GM23248 (cell line): ENCODE data around the gene LTBP4.

Source experiments
- EZH2 ChIP-seq: fragments of 200-600 bp; sonication (generic); IDR thresholded peaks from 2 replicates; pipeline ENCODE4 v1.6.1; 2018; ENCODE audit warnings: antibody characterized with exemption, mild to moderate bottlenecking; ENCODE audit not compliant: insufficient read depth, poor library complexity, severe bottlenecking
- EZH2phosphoT487 ChIP-seq: fragments of 200-600 bp; sonication (generic); IDR thresholded peaks from 2 replicates; pipeline ENCODE4 v1.6.1; 2018; ENCODE audit warnings: antibody characterized with exemption, moderate library complexity, mild to moderate bottlenecking, low read depth; ENCODE audit not compliant: insufficient read depth

- TF ChIP-seq EZH2 (no peak), EZH2phosphoT487 (no peak)
Measured at GRCh38 chr19:40623403-40624251, 22.5 kb downstream of the LTBP4 start.
